GM19463 (cell line): Measurements from ENCODE around the gene SNAPC2.
"Not testable (repeated sequence)": the region's sequence is repeated elsewhere in the genome, so short reads cannot be mapped to it uniquely, and the experiment has no call there.

Source experiments
- ATAC-seq: cut with Tn5 transposase; IDR thresholded peaks from one replicate; pipeline ENCODE4 v1.9.1; 2021; ENCODE audit warnings: mild to moderate bottlenecking, moderate library complexity; ENCODE audit not compliant: unreplicated experiment

SNAPC2 gene

DNA sequence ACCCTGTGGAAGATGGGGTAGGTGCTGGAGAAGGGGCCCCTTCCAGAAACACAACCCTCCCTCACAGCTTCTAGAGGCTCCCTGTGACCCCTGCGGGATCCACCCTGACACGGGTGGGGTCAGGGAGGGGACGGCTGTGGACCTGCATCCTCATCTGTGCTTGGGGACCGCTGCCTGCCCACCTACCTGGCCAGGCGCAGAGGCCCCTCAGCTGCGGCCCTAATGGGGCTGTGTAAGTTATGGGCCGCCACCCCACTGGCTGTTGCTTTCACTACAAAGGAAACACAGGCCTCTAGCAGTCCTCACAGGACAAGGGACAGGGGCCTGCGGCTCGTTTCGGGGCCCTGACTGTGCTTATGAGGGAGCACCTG lies 12.8 kb downstream of the SNAPC2 start:
- ATAC-seq: no peak

DNA sequence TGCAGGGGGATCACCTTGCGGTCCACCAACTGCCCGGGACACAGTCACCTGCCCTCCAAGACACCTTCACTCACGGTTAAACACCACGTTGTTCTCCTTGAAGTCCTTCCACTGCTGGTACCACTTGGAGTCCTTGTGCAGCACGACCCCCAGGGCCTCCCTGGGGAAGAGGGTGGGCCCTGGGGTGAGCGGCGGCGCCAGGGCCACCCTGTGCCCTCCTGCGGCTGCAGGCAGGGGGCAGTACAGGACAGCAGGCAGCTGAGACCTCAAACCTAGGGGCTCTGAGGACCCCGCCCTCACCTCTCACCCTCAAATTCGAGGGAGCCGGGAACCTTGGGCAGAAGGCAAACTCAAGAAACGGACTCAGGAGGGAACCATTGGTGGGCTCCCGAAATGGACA lies 13.3 kb downstream of the SNAPC2 start:
- no peak for ATAC-seq

DNA sequence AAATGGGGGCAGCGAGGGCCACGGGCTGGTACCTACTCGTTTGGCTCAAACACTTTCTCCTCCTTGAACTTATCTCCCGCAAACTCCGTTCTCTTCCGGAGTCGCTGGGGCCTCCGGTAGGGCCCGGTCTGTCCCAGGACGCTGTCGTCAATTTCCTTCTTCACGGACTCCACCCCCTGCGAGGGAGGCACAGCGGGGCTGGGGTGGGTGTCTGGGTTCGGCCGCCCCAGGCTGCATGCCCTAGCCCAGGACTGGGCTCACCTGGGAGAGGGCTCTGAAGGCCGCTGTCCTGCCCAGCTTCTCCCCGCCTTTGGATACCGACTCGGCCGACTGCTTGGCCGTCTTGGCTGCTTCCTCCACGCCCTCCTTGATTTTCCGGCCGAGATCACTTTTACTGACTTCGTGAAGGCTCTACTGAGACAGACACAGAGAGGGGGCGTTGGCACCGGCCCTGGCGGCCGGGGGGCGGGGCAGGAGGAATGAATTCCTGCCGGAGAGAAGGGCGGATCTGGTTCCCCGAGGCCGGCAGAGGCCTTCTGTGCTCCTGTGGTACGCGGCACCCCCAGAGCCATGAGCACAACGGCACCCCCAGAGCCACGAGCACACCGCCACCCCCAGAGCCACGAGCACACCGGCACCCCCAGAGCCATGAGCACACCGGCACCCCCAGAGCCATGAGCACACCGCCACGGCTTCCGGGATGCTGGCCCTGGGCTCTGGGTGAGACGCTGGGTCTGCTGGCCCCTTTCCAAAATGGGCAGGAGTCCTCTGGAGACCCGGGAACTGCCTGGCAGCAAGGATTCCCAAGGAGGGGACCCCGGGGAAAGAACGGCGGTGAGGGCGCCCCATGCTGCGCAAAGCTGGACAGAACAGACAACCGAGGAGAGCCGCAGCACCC lies 13.9 kb downstream of the SNAPC2 start:
- no peak for ATAC-seq

DNA sequence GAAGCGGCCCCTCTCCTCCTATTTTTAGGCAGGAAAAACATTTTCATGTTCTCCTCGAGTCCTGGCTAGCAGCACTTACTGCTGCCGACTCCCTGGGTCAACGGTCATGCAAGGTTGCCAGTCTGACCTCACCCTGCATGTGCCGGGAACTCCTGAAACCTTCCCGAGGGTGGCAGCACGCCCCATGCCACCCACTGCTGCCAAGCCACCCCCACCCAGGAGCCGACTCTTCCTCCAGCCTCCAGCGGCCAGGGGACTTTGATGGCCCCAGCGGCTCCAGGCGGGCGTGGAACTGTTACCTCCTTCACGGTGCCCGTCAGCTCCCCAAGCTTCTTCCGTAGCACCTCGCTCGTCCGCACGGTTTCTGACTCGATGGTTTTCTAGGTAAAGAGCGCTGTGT lies 14.6 kb downstream of the SNAPC2 start:
- no peak for ATAC-seq

DNA sequence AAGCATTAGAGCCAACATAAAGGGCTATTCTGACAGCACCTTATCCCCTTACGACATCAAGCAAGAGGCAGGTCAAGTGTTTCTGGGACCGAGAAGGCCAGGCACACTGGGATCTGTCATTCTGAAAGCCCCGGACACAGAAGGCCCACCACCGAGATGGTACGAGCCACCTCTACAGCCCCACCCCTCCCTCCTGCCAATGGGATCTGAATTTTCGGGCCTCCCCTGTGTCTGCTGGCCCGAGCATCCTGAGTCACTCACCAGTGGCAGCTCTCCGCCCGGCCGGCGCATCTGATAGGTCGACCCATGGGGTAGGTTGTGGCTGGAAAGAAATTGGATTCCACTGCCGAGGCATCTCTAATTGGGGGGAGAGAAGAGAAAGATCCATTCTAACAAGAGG lies 20.7 kb downstream of the SNAPC2 start:
- ATAC-seq: no peak

DNA sequence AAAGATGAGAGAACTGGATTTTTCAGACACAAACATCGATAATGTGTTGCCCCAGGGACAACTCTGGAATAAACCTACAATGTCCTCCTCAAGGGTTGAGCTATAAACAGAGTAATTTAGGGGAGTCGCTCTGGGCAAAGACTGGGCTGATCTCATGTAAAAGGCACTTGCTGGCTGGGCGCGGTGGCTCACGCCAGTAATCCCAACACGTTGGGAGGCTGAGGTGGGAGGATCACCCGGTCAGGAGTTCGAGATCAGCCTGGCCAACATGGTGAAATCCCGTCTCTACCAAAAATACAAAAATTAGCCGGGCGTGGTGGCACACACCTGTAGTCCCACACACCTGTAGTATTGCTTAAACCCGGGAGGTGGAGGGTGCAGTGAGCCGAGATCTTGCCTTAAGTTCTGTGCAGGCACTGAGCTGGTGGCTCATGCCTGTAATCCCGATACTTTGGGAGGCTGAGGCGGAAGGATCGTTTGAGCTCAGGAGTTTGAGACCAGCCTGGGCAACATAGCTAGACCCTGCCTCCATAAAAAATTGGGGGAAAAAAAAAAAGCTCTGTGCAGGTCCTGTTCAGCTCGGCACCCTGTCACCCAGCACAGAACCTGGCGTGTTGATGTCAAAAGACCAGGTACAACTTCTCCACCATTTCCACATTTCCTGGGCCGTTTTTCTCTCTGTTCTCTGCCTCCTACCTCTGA lies 21.9 kb downstream of the SNAPC2 start:
- no peak for ATAC-seq

DNA sequence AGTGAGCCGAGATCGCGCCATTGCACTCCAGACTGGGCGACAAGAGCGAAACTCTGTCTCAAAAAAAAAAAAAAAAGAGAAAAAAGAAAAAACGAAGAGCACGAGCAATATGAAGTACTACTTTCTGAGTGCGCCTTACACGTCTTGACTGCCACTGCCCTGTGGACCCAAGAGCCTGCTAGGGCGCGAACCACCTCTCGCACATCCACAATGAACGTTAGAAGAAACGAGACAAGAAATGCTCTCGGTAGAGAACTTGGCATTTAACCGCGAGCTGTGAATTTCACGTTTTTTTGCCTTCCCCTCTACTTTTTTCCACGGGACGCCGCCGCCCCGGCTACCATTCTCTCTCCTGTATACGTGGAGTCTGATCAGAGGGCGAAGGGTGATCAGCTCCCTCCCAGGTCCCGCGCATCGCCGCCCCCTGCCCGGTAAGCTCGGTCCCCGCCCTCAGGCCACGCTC lies 22.9 kb downstream of the SNAPC2 start:
- peak; percentile 8 for ATAC-seq

DNA sequence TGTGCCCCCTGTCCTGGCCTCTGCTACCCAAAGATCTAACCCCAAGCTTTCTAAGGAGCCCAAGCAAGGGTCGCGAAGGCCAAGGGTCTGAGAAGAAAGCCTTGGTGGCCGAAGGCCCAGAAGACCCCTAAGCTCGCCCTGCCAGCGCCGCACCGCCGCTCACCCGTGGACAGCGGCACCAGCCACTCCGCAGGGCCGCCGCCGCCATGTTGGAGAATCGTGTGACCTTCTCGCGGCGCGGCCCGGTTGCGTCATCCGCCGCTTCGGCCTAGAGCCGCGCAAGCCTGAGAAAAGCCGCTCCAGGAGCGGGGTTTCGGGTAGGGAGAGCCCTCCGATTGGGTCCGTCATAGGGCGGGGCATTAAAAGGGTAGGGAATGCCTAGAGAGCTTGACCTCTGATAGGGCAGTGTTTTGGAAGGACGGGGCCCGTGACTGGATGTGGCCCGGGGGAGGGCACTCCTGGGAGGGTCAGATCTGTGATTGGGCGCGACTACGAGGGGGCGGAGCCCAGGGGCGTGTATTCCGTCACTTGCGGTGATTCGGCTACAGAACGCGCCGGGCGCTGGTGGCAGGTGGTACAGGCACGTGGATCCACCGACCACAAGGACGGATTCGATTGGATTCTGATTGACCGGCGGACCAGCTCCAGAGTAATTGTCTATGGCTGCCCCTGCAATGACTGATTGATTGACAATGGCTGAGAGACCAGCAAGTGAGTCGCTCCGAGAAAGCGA lies 23.5 kb downstream of the SNAPC2 start, which contains the start of gene TIMM44:
Gene TIMM44, minus strand, starts transcription at position 223 of the 733 bp plus-strand sequence. Its CDS starts 15 bp downstream, at position 208.
- peak; percentile 96 for ATAC-seq

DNA sequence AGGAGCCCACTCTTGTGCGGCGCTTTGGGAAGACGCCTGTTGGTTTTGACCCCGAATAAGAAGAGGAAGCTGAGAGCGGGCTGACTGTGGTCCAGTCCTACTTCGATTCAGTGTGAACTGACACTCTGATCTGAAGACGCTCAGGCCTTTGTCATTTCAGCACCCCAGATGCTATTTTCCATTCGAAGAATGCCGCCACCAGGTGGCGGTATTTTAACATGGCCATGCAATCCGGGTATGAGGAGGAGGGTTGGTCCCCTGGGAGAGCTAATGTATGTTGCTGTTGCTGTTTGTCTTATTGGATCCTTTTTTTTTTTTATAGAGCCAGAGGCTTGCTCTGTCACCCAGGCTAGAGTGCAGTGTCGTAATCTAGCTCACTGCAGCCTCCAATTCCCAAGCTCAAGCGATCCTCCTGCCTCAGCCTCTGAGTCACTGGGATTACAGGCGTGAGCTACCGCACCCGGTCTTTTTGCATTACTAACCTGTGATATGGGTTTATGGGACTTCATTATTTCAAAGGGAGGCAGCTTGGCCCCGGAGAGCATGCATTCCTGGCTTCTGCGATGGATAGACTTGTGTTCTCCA lies 24.1 kb downstream of the SNAPC2 start:
- no peak for ATAC-seq

DNA sequence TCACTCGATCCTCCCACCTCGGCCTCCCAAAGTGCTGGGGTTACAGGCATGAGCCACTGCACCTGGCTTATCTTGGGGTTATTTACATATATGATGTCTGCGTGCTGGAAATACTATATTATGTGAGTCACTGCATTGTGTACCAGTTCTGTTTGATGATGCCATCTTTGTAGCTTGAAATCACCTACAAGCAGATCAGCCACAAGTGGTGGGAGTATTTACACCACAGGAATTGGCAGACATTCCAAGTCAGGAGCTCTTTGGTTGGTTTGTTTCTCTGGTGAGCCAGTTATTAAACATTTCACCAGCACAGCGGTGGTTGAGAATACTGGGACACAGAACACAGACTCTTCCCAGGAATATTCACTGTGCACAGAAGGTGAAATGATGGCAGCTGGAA lies 27.8 kb downstream of the SNAPC2 start:
- ATAC-seq: no peak

DNA sequence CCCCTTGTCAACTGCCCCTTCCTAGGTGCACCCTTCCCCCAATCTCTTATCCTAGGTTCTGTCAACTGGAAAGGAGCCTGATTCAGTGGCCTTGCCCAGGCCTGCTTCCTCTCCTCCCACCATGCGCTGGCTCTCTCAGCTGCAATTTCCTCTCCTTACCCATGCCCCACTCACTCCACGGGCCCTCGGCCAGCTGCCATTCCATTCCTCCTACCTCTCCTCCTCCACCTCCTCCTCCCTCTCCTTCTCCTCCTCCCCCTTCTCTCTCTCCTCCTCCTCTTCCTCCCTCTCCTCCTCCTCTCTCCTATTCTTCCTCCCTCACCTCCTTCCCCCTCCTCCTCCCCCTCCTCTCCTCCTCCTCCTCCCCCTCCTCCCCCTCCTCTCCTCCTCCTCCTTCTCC lies 32.9 kb downstream of the SNAPC2 start:
- no peak for ATAC-seq

DNA sequence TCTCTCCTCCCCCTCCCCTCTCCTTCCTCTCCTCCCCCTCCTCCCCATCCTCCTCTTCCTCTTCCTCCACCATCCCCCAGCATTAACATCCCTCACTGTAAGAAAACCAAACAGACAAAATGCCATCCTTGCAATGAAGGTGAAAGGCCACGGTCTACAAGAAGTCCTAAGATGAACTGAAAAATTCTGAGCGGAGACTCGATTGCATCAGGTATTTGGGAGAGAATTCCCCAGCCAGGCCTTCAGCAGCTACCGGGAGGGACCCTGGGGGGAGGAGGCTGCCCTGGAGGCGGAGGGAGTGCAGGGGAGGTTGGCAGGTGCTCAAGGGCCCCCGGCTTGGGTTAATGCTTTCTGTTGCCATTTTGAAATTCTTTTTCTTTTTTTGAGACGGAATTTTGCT lies 33.4 kb downstream of the SNAPC2 start:
- no peak for ATAC-seq

DNA sequence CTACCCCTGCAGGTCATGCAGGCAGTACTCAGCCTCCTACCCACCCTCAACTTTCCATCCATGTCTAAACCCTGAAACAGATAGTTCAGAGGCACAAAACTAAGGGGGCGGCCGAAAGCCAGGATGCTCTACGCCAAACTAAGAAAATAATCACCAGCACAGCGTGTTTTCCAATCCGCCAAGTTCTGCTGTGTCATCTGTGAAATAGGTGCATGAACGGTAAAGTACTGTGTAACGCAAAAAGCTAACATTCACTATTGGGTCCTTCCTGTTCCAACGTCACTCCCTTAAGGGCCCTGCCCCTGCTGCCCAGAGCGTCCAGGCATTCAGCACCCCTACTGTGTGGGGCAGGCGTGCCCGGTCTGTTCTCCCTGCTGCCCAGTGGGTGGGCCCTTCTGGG lies 35.6 kb downstream of the SNAPC2 start:
- no peak for ATAC-seq

DNA sequence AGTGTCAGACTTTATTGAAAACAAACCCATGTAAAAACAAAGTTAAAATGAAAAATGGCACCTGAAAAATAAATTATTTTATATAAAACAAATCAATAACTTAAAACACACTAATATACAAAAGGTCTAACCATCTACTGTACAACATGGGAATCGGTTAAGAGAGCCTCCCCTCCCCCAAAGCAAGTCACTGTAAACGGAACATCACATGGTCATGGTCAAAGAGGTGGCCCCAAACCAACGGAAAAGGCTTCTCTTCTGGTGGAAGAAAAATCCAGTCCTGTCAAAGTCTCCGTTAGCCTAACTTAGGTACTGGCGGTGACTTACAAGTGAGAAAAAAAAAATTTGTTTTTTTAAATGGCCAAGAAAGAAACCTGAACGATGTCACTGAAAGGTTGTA lies 39.1 kb downstream of the SNAPC2 start:
- no peak for ATAC-seq

DNA sequence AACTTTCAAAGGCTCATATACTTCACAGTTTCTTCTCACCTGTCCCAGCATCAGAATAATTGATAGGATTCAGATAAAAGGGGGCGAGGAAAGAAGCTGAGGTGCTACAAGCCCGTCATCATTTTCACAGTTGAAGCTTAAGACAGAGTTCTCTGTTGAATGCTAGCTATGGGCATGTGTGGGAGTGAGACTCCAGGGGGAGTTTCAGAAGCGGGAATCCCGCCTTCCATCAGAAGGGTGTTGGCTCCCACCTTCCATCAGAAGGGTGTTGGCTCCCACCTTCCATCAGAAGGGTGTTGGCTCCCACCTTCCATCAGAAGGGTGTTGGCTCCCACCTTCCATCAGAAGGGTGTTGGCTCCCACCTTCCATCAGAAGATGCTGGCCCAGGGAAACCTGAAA lies 40.9 kb downstream of the SNAPC2 start:
- not testable (repeated sequence) for ATAC-seq

DNA sequence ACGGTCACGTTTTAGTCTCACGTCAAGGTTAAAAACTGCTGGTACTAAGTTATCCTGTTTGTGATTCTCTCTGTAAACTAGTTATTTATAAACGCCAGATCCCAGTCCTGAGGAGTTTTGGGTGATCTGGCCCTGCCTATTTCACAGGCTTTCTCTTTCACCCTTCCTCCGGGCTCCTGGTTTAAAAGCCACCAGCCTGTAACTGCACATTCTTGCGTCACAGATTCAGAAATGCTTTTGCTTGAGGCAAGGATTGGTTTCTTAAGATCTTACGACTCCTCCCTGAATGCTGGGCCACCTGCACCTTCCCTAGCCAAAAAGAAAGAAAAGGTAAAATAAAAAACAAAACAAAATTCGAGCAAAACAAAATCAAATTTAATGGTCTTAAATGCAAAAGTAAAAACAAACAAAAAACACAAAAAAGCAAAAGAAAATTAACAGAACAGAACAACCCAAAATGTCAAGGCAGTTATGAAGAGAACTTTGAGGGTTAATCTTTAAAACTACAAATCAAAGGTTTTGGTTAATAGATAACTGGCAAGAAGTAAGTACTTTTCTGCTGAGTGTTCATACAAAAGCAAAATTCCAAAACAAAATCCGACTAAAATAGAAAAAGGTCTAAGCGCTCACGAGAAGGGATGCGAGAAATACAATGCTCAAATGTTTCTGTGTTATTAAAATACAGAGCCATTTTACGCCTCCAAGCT lies 41.9 kb downstream of the SNAPC2 start:
- no peak for ATAC-seq

DNA sequence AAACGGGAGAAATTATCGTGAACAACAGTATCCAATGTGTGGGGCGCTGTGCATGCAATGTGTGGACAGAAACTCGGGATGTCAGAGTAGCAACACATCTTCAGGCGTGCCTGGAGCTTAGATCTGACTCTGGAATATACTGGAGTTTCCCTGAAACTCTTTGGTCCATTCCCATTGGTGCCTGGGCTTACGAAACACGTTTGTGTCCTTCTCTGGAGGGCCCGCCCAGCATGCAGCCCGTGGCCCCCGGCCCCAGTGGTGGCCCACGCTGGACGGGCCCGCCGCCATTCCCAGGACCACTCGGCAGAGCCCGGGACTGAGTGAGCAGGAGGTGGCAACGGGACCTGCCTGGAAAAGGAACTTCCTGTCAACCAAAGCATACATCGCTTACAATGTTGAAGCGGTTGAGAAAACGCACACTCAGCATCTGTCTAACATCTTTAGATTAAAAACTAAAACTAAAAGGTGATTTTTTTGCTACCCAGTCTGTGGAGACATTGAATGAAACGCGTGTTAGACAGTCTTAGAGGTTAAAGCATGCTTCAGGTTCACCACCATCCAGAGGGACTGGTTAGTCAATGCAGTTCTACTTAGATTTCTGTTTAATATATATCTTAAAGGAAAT lies 42.6 kb downstream of the SNAPC2 start:
- no peak for ATAC-seq

DNA sequence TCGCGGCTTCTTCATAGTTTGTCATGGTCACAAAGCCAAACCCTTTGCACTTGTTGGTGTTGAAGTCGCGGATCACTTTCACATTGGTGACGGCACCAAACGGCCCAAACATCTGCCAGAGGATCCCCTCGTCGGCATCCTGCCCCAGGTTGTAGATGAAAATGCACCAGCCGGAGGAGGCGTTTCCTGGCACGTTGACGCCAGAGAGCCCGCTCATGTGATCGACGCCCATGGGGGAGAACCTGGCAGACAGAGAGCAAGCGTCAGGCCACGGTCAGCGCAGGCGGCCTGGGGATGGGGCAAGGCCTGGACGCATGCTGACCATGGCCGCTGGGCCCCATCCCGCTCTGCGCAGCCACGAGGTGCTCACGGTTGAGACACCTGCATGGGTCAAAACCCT lies 43.4 kb downstream of the SNAPC2 start:
- ATAC-seq: no peak

DNA sequence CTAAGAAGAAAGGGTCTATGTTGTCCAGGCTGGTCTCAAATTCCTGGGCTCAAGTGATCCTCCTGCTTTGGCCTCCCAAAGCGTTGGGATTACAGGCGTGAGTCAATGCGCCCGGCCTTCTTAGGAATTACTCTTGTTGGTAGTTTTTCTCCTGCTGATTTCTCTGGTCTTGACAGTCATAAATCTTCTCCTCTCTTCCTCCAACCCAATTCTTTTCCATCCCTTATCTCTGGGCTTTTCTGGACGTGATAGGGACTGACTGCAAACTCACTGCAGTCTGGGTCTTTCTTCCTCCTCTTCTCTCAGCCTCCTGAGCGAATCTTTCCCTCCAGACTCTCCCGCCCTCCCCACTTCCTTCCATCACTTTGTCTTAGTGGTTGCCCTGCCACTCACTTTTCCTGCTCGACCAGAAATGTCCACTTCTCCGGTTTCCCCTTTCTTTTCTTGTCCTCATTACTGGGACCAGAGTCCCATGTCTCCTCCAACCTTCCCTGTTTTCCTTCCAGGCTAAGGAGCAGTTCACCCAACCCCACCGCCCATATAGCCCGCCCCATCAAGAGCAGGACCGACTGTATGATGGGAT lies 45.2 kb downstream of the SNAPC2 start:
- no peak for ATAC-seq
